SU-DHL-6 (cell line): ENCODE measurements around the gene COL20A1.

ENCODE experiments used
- H2AFZ ChIP-seq: fragments of 200-600 bp; sonication (generic); 2 replicates; pipeline ENCODE4 v1.6.1; 2014; ENCODE audit warnings: low read depth, mild to moderate bottlenecking, moderate library complexity, mixed read lengths, antibody characterized with exemption, low read length; ENCODE audit not compliant: severe bottlenecking
- H3F3A ChIP-seq: fragments of 200-600 bp; shearing (Covaris generic); 2 replicates; pipeline ENCODE4 v1.6.0; 2016; ENCODE audit warnings: antibody characterized with exemption, mild to moderate bottlenecking; ENCODE audit not compliant: insufficient read depth
- H3K27ac ChIP-seq: fragments of 200-600 bp; sonication (generic); 2 replicates; pipeline ENCODE4 v1.5.1; 2016; ENCODE audit warnings: low read depth, mild to moderate bottlenecking, low read length, moderate library complexity, mixed read lengths
- H3K27me3 ChIP-seq: fragments of 200-600 bp; sonication (generic), shearing (Covaris generic); 2 replicates; pipeline ENCODE4 v1.6.0; 2014; ENCODE audit warnings: mild to moderate bottlenecking, low read length
- H3K36me3 ChIP-seq: fragments of 200-600 bp; sonication (generic); 2 replicates; pipeline ENCODE4 v1.6.1; 2014; ENCODE audit warnings: mild to moderate bottlenecking, low read length, mixed read lengths
- H3K4me2 ChIP-seq: fragments of 300-600, 200-600 bp; shearing (Covaris generic), sonication (generic); 2 replicates; pipeline ENCODE4 v1.6.0; 2014; ENCODE audit warnings: low read length, low read depth, mild to moderate bottlenecking; ENCODE audit not compliant: poor library complexity, severe bottlenecking
- H3K4me3 ChIP-seq: fragments of 200-600 bp; sonication (generic); 2 replicates; pipeline ENCODE4 v1.5.1; 2014; ENCODE audit warnings: antibody characterized with exemption, low read length, mild to moderate bottlenecking, mixed read lengths; ENCODE audit not compliant: insufficient read depth, poor library complexity, severe bottlenecking
- H3K79me2 ChIP-seq: fragments of 200-600 bp; sonication (generic); 2 replicates; pipeline ENCODE4 v1.6.1; 2014; ENCODE audit warnings: mild to moderate bottlenecking, low read length, moderate library complexity; ENCODE audit not compliant: insufficient read depth
- H3K9ac ChIP-seq: fragments of 200-600 bp; sonication (generic); 2 replicates; pipeline ENCODE4 v1.7.0; 2014; ENCODE audit warnings: mild to moderate bottlenecking, low read length
- H3K9me2 ChIP-seq: fragments of 200-600 bp; sonication (generic); replicated peaks from 2 replicates; pipeline ENCODE4 v1.6.1; 2014; ENCODE audit warnings: low read length; ENCODE audit not compliant: insufficient read depth
- H3K9me3 ChIP-seq: fragments of 200-600 bp; sonication (generic); 2 replicates; pipeline ENCODE4 v1.6.1; 2014; ENCODE audit warnings: low read length, mixed read lengths; ENCODE audit not compliant: insufficient read depth
- H4K20me1 ChIP-seq: fragments of 200-600 bp; sonication (generic); 2 replicates; pipeline ENCODE4 v1.6.1; 2014; ENCODE audit warnings: low read depth, mild to moderate bottlenecking, antibody characterized with exemption, low read length, moderate library complexity, mixed read lengths
- CTCF ChIP-seq: fragments of 200-600 bp; sonication (generic); IDR thresholded peaks from one replicate; pipeline ENCODE4 v1.5.1; 2017; ENCODE audit warnings: antibody characterized with exemption, mild to moderate bottlenecking, low read length, moderate library complexity; ENCODE audit not compliant: insufficient read depth, poor library complexity, severe bottlenecking
- EZH2phosphoT487 ChIP-seq: fragments of 200-600 bp; sonication (generic), shearing (Covaris generic); conservative IDR thresholded peaks from 2 replicates; pipeline ENCODE4 v1.6.1; 2018; ENCODE audit warnings: mild to moderate bottlenecking, antibody characterized with exemption, low read length, moderate library complexity, mixed read lengths

Gene COL20A1

GRCh38 chr20:63331741-63332400 lies 38.9 kb downstream of the COL20A1 start:
- no peak overlapping the region for H3K4me2 ChIP-seq
- H4K20me1 ChIP-seq: no peaks in the 10 kb centered on the region

GRCh38 chr20:63332488-63333240 lies 39.7 kb downstream of the COL20A1 start:
- H4K20me1 ChIP-seq: no peaks in the 10 kb centered on the region
- no peak overlapping the region for H3K27ac ChIP-seq
- H3K4me3 ChIP-seq: no peak overlapping the region
- H3K79me2 ChIP-seq: no peaks in the 10 kb centered on the region
- H3F3A ChIP-seq: no peaks in the 10 kb centered on the region
- H3K36me3 ChIP-seq: no peaks in the 10 kb centered on the region
- no peak overlapping the region for H2AFZ ChIP-seq
- H3K9me2 ChIP-seq: no peaks in the 10 kb centered on the region
- no peak overlapping the region for H3K4me2 ChIP-seq
- no peaks in the 10 kb centered on the region for H3K27me3 ChIP-seq
- TF ChIP-seq EZH2phosphoT487 (no peak), CTCF (no peak)
- H3K9ac ChIP-seq: no peak overlapping the region
- H3K9me3 ChIP-seq: no peaks in the 10 kb centered on the region

More at GRCh38 chr20:63331741-63332400, 38.9 kb downstream of the COL20A1 start:
- H2AFZ ChIP-seq: no peak overlapping the region
- H3K9me3 ChIP-seq: no peaks in the 10 kb centered on the region
- no peaks in the 10 kb centered on the region for H3K36me3 ChIP-seq
- H3K79me2 ChIP-seq: no peaks in the 10 kb centered on the region
- H3K9ac ChIP-seq: no peak overlapping the region
- H3F3A ChIP-seq: peaks cover 4% of the 10 kb centered on the region; the same call in 1 of the 2 replicates
- H3K27ac ChIP-seq: no peak overlapping the region
- TF ChIP-seq CTCF (no peak), EZH2phosphoT487 (no peak)
- no peak overlapping the region for H3K4me3 ChIP-seq
- H3K27me3 ChIP-seq: no peaks in the 10 kb centered on the region
- H3K9me2 ChIP-seq: no peaks in the 10 kb centered on the region

- H4K20me1 ChIP-seq: no peaks in the 10 kb centered on the region
- no peaks in the 10 kb centered on the region for H3K79me2 ChIP-seq
- no peaks in the 10 kb centered on the region for H3K9me3 ChIP-seq
- H3K4me3 ChIP-seq: no peak overlapping the region
- H3K9me2 ChIP-seq: no peaks in the 10 kb centered on the region
- no peak overlapping the region for H2AFZ ChIP-seq
- H3K9ac ChIP-seq: no peak overlapping the region
- no peaks in the 10 kb centered on the region for H3K36me3 ChIP-seq
- no peak overlapping the region for H3K4me2 ChIP-seq
- H3K27me3 ChIP-seq: no peaks in the 10 kb centered on the region
- no peak overlapping the region for H3K27ac ChIP-seq
- no peak for TF ChIP-seq CTCF
- TF ChIP-seq EZH2phosphoT487: no peak
- no peaks in the 10 kb centered on the region for H3F3A ChIP-seq
These were observed 40.4 kb downstream of the COL20A1 start for GRCh38 chr20:63333241-63333836.
